GM18526 (cell line): ENCODE results near the gene CCDC50.

Experiments
- POLR2A ChIP-seq: IDR thresholded peaks from 3 replicates; pipeline ENCODE4 v1.6.1; 2011; ENCODE audit not compliant: insufficient read length; ENCODE audit errors: extremely low read depth

The CCDC50 gene

DNA sequence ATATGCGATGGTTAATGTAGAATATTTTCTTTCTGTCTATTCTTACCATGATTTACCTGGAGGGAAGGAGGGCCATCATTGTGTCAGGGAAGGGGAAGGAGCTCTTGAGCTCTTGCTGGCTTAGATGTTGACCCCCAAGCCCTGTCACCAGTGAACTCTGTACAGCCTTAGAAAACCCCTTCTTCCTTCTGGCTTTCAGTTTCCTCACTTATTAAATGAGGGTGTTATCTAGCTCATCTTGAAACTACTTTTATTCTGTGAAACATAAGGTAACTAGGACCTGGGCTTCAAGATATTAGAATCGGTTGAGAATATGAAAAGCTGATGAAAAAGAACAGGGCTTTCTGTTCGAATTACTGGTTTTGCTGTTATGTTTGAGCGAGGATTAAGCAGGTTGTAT is 26.2 kb downstream of the CCDC50 start:
- TF ChIP-seq POLR2A, result no peak

DNA sequence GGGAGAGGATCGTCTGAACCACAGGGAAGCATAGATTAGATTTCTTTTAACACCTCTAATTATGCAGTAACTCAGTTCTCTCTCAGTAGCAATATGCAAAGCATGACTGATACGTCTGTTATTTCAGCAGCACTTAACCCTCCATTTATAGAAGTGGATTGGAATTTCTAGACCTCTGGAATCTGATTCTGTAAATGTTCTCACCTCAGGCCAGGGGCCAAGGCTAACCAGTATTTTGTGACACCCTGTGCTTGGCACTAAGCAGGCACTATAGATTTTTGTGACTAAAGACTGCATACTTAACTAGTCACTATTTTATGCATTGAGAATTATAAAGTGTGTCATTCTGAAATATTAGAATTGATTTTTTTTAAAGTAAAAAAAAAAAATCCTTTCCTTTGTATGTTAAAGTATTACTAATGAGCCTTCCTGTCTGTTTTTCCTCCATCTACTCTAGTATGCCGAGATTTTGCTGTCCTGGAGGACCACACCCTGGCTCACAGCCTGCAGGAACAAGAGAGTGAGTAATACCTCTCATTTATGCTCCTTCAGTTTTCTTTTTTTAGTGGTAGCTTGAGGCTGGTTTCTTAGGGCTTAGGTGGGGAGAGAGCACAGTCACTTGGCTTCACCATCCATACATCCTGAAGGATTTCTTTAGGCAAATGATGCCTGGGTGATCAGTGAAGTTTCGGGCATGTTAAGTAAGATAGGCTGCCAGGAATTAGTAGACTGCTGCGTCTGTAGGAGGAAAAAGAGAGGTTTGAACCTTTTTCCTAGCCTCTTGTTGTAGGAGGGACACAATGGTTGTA is 27.6 kb downstream of the CCDC50 start:
- no peak for TF ChIP-seq POLR2A

DNA sequence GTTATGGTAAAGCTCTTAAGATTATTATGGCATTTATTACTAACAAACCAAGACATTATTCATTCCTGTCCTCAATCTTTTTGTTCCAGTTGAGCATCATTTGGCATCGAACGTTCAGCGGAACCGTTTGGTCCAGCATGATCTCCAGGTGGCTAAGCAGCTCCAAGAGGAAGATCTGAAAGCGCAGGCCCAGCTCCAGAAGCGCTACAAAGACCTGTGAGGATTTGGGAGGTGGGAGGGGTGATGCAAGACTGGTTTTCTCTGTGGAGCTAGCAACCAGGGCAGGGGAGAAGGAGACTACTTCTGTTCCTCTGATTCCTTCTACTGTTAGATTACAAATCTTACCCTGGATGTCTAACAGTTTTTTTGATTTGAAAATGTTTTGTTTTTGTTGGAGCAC is 28.7 kb downstream of the CCDC50 start:
- TF ChIP-seq POLR2A, result no peak

DNA sequence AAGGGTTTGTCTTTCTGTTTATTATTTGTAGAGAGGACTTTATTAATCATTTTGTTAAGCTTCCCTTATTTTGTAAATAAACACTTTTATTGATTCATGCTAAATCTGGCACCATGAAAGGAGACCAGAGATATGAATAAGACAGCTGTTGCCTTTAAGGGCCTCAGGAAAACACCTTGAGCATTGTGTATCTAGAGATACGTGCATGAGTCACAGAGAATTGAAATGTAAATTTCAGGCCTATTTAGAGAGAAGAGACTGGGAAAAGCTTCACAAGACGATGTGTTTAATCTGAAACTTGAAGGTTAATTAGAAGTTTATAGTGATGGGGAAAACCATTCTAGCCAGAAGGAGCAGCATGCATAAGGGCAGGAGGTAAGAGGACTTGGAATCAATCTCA is 29.7 kb downstream of the CCDC50 start:
- no peak for TF ChIP-seq POLR2A

DNA sequence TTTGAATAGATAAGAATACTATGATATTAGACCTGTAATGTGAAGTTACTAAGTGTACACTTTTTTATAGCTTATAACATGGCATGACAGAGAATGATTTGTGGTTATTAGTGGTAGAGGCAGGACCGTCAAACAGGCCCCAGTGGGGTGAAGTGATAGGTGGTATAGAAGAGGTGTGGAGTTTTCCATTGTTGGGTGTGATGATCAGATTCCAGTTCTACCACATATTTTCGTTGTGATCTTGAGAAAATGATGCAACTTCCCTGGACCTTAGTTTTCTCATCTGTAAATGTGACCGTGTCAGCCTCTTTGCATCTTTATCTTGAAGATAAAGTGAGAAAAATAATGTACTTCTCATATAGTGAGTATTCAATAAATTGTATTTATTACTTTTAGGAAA is 31.4 kb downstream of the CCDC50 start:
- TF ChIP-seq POLR2A, result no peak

DNA sequence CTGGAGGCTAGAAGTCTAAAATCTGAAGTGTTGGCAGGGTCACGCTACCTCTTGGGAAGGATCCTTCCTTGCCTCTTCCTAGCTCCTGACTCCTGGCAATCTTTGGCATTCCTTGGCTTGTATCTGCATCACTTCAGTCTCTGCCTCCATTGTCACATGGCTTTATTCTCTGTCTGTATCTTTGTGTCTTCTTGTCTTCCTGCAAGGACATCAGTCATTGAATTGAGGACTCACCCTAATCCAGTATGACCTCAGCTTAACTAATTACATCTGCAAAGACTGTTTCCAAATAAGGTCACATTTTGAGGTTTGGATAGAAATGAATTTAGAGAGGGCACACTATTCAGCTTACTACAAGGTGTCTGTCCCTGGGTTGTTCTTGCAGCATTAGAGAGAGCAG is 32.3 kb downstream of the CCDC50 start:
- no peak for TF ChIP-seq POLR2A

DNA sequence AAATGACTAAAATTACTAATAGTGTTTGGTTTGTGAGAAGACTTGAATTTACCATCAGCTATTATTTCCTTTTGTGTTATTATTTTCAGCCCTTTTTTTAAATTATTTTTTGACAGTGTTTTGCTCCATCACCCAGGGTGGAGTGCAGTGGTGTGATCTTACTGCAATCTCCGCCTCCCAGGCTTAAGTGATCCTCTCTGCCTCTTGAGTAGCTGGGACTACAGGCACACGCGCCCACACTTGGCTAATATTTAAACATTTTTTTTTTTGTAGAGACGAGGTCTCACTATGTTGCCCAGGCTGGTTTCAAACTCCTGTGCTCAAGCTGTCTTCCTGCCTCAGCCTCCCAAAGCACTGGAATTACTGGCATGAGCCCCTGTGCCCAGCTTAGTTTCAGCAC is 32.8 kb downstream of the CCDC50 start:
- TF ChIP-seq POLR2A, result no peak

DNA sequence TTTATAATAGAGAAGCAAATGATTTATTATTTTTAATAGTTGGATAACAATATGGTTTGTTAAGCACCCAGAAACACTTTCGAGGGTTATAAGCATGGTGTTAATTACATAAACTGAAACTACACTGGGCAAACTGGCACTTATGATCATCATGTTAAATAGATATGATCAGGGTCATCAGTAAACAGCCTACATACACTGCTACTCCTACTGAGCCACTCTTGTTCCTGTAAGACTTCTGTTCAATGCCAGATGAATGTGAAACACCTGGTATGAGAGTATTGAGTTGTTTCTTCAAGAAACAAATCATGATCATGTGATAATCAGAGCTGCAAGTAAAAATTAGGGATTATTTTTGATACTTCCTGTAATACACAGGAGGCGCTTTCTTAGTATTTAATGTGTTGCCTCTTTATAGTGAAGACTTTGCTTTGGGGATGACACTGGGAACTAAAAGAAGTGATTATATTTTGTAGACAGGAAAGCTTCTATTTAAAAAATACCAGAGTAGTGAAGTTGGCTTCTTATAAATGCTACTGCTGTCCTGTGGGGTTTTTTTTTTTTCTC is 33.4 kb downstream of the CCDC50 start:
- TF ChIP-seq POLR2A, result no peak

DNA sequence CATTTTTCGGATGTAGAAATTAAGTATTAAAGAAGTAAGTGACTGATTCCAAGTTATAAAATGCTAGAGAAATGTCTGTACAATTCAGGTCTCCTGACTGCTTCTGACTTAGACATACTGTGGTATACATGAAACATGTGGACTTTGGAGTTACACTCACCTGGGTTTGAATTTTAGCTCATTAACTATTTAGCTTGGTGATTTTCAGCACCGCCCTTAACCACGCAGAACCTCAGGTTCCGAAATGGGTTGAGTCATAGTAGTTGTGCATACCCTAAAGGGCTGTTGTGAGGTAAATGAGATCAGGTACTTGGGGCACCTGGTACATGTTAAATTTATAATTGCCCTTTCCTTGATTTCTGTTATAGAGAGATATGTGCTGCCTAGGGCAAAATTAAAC is 34.0 kb downstream of the CCDC50 start:
- TF ChIP-seq POLR2A, result no peak

DNA sequence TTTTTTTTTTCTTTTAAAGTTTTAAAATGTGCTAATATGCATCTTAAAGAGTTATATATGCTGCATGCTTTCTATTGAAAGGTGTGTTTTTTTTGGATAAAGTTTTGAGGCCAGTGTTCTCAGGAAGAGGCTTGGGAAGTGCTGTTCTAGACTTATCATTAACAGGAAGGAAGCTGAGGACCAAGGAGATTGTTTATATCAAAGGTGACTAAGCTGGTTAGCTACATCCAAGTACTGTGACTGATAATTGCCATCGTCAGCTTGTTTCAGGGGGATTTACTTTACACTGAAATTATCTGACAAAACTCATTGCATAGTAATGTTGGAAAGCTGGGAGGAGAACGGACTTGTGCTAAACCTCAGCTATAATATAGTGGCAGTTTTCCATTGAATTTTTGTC is 37.5 kb downstream of the CCDC50 start:
- no peak for TF ChIP-seq POLR2A

DNA sequence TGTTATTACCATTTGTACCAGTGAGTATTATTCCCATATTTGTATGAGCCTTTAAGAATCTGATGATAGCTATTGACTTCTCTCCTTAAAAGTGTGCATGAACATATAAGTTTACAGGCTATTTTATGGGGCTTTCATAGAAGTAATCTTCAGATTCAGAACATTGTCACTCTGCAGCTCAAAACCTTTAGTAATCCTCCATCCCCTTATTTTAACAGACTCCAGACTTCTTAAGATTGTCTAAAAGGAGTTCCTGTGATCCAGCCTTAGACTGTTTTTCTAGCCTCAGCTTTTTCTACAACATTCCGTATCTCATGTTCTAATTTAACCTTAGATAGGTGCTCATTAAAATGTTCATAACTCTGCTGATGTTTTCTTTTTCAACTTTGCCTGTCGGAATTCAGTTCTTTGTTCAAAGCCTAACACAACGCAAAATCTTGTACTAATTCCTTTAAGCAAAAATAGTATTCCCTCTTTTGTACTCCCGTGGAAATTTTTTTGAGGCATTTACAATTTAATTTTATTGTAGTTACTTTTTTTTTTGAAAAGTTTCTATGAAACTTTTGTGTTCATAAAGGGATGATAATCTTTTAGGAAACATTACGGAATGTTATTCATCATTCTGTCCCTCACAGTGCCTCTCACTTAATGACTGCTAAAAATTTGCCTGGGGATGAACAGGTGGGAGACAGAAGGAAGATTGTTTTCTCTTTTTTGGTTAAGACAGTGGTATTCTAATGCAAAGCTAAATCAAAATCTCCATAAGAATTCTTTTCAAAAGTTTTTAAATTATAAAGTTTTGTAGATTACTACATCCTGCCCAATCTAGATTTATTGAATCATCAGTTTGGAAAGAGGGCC is 39.8 kb downstream of the CCDC50 start:
- no peak for TF ChIP-seq POLR2A

DNA sequence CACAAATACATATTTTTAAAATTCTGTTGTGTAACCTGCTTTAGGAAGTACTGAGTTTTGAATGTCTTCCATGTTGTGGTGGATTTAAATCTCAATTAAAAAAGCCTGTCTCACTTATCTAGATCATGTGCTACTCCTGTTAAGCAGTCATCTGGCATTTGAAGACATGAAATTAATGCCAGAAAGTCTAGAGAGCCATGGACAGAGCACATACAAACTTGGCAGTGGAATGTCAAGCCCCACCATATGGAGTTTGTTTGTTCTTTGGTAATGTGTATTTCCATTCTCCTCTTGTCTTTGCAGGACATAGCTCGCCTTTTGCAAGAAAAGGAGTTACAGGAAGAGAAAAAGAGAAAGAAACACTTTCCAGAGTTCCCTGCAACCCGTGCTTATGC is 40.4 kb downstream of the CCDC50 start:
- no peak for TF ChIP-seq POLR2A

DNA sequence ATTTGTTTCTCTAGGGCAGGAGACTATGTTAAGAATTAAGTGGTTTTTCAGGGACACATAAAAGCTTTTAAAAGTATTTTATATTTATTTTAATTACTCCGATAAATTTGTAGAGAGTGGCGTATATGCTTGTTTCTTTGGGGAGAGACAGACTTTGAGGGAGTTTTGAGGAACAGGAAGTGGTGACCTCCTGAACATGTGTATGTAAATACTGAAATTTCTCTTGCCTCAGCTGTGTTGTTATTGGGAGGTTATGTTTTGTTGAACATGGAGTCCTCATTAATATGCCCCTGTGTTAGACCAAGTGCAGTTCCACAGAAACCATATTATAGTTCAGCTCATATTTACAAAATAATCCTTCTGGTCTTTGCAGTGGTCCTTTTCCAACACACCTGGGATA is 42.9 kb downstream of the CCDC50 start:
- no peak for TF ChIP-seq POLR2A

DNA sequence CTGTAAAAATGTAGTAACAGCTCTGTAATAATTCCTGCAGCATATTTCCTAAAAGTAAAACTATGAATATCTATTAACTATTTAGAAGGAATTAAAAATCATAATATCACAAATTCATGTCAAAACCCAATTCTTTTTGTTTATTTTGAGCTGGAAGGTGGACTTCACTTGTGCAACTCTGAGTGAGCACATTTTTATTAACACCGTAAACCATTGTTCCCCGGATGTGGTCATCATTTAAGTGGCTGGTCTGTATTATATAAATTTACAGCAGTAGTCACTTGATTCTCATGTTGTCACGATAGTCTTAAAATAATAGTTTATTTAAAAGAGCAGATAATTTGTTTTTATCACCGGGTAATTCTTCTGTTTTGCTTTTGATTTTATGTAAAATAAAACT is 44.1 kb downstream of the CCDC50 start:
- no peak for TF ChIP-seq POLR2A

DNA sequence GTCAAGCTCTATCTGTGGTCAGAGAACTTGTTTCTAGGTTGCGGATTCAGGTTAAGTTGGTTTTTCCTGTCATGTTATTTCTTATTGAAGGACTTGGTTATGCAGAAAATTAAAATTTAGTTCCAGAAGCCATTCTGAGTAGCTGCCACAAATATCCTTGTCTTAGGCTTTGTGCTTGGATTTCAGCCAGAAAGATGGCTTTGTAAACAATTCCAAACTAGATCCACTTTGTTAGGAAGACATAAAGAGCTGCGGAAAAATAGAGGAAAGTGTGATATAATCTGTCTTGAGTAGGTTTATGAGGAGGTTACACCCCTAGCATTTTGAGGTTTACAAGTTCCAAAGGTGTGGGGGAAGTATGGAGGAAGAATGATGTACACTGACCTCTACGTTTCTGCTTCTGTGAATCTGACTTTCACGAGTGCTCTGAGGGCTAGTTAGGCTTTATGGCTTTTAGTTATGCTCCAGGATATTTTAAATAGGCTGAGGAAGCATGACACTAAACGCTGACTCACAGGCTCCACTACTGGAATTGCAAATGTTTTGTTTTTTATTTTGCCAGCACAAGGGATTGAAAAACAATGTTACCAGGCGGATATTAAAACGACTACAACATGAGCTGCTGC is 47.4 kb downstream of the CCDC50 start:
- no peak for TF ChIP-seq POLR2A
